Esophagus muscularis mucosa (tissue), 4 donors: ENCODE results near the gene POFUT2.

Experiments
- CTCF ChIP-seq, 3 experiments: fragments of 200-600 bp in 2 of 3; fragments of 450-650 bp in 1 of 3; sonication (generic) in 2 of 3; IDR thresholded peaks; one replicate each; pipeline ENCODE4 v1.5.1; 2017 to 2019; ENCODE audit warnings: antibody characterized with exemption in 3 of 3, mild to moderate bottlenecking in 2 of 3, moderate library complexity in 1 of 3
- EP300 ChIP-seq: sonication (generic); formaldehyde crosslinking; IDR thresholded peaks from one replicate; pipeline ENCODE4 v1.6.1; 2017; ENCODE audit warnings: antibody characterized with exemption
- POLR2A ChIP-seq: fragments of 450-650 bp; IDR thresholded peaks from one replicate; pipeline ENCODE4 v1.6.1; 2017; ENCODE audit warnings: antibody characterized with exemption, moderate library complexity, mild to moderate bottlenecking, low read depth
- POLR2AphosphoS5 ChIP-seq, 2 donors: sonication (generic); formaldehyde crosslinking; IDR thresholded peaks; one replicate each; pipeline ENCODE4 v1.6.1; 2017; ENCODE audit warnings: antibody characterized with exemption in 2 of 2

DNA sequence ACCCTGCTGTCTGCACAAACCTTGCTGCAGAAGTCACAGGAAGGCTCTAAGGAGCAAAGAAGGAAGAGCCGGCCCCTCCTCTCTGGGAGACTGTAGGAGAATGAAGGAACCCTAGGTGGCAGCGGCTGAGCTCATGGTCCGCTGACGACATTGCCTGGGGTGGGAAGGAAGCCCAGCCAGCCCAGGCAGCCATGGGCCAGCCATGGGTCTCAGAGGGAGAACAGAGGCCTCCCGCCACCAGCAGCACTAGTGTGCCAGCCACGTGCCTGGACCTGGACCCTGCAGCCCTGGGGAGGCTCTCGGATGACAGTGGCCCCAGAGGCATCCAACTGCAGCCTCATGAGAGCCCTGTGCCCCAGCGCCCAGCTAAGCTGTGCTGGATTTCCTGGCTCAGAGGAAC lies 49.2 kb upstream of the POFUT2 start:
- TF ChIP-seq CTCF (IDR thresholded peaks at IDR 0.05): no peak
- no peak for TF ChIP-seq POLR2AphosphoS5 (IDR thresholded peaks at IDR 0.05)
- TF ChIP-seq EP300: no peak
- no peak for TF ChIP-seq POLR2A
